Loucy (cell line): ENCODE results near the gene ATN1.

ENCODE experiments used
- H2AFZ ChIP-seq: fragments of 200-600 bp; sonication (generic); 2 replicates; pipeline ENCODE4 v1.6.0; 2016; ENCODE audit warnings: antibody characterized with exemption, mild to moderate bottlenecking, low read length, moderate library complexity
- H3F3A ChIP-seq: fragments of 200-600 bp; 2 replicates; pipeline ENCODE4 v1.6.0; 2016; ENCODE audit warnings: antibody characterized with exemption, low read depth, mild to moderate bottlenecking
- H3K27me3 ChIP-seq: fragments of 200-600 bp; sonication (generic); 2 replicates; pipeline ENCODE4 v1.6.1; 2014; ENCODE audit warnings: low read length, mild to moderate bottlenecking; ENCODE audit not compliant: insufficient read depth, poor library complexity, severe bottlenecking
- H3K36me3 ChIP-seq: fragments of 200-600 bp; sonication (generic); 2 replicates; pipeline ENCODE4 v1.6.1; 2016; ENCODE audit warnings: low read length; ENCODE audit not compliant: insufficient read depth
- H3K4me1 ChIP-seq: fragments of 200-600 bp; sonication (generic); 2 replicates; pipeline ENCODE4 v1.5.1; 2014; ENCODE audit warnings: low read length, mild to moderate bottlenecking; ENCODE audit not compliant: insufficient read depth, poor library complexity, severe bottlenecking
- H3K4me2 ChIP-seq: fragments of 200-600 bp; sonication (generic); 2 replicates; pipeline ENCODE4 v1.6.0; 2014; ENCODE audit warnings: antibody characterized with exemption, low read length, low read depth, mild to moderate bottlenecking; ENCODE audit not compliant: poor library complexity, severe bottlenecking
- H3K4me3 ChIP-seq: fragments of 200-600 bp; sonication (generic); 2 replicates; pipeline ENCODE4 v1.5.1; 2014; ENCODE audit warnings: low read length, mild to moderate bottlenecking, mixed read lengths; ENCODE audit not compliant: poor library complexity, severe bottlenecking
- H3K79me2 ChIP-seq: fragments of 200-600 bp; sonication (generic); 2 replicates; pipeline ENCODE4 v1.6.1; 2014; ENCODE audit warnings: low read length; ENCODE audit not compliant: insufficient read depth
- H3K9ac ChIP-seq: fragments of 200-600 bp; sonication (generic); 2 replicates; pipeline ENCODE4 v1.6.0; 2014; ENCODE audit warnings: mild to moderate bottlenecking, low read depth, low read length, moderate library complexity; ENCODE audit not compliant: poor library complexity, severe bottlenecking
- H3K9me2 ChIP-seq: fragments of 200-600 bp; sonication (generic); replicated peaks from 2 replicates; pipeline ENCODE4 v1.6.1; 2016; ENCODE audit warnings: low read depth, low read length, mixed read lengths
- H3K9me3 ChIP-seq: fragments of 200-600 bp; sonication (generic); 2 replicates; pipeline ENCODE4 v1.6.1; 2014; ENCODE audit warnings: mild to moderate bottlenecking, antibody characterized with exemption, low read length, low read depth; ENCODE audit not compliant: insufficient read depth
- H4K20me1 ChIP-seq: fragments of 200-600 bp; sonication (generic); 2 replicates; pipeline ENCODE4 v1.6.0; 2014; ENCODE audit warnings: antibody characterized with exemption, low read length, mild to moderate bottlenecking; ENCODE audit not compliant: insufficient read depth, poor library complexity, severe bottlenecking
- EZH2phosphoT487 ChIP-seq: fragments of 200-600 bp; IDR thresholded peaks from 2 replicates; pipeline ENCODE4 v1.6.1; 2018; ENCODE audit warnings: antibody characterized with exemption, mild to moderate bottlenecking, moderate library complexity, borderline replicate concordance
- TF ChIP-seq, protein P1 (sequence below): fragments of 200-600 bp; sonication (generic); conservative IDR thresholded peaks from 2 replicates; pipeline ENCODE4 v1.5.1; 2014; ENCODE audit warnings: mild to moderate bottlenecking, antibody characterized with exemption, low read length

The ATN1 gene

DNA sequence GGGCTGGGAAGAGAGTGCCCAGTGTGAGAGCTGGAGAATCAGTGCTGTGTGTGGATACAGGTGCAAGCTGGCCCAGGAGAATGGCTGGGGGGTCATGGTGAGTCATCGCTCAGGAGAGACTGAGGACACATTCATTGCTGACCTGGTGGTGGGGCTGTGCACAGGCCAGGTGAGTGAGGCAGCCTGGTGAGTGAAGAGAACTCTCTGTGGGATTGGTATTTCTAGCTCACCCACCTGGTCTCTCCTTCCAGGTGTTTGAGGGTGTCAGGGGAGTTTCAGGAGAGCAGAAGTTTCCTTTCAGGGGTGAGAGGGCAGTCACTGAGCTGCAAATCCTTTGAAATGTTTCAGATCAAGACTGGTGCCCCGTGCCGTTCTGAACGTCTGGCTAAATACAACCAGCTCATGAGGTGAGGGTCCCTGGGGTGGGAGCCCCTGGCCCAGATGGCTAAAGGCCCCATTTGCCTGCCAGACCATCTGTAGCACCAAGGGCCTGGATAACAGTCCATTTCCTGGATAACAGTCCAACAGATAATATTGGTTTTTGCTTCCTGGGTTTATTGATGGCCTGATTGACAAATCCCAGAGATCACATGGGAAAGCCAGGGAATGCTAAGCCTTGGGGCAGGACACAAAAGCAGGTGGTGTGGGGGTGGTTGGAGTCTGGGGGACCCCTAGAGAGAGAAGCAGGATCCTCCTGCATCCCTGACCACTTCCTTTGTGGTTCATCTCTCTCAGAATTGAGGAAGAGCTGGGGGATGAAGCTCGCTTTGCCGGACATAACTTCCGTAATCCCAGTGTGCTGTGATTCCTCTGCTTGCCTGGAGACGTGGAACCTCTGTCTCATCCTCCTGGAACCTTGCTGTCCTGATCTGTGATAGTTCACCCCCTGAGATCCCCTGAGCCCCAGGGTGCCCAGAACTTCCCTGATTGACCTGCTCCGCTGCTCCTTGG lies 5.5 kb upstream of the ATN1 start:
- Histone ChIP-seq H4K20me1 (peaks cover 1% of the 10 kb centered on the region), H2AFZ (no peak overlapping the region), H3K9ac (no peak overlapping the region), H3F3A (no peaks in the 10 kb centered on the region), H3K36me3 (peaks cover 24% of the 10 kb centered on the region; the same call in 1 of the 2 replicates), H3K9me3 (no peaks in the 10 kb centered on the region), H3K4me1 (peaks cover 36% of the 10 kb centered on the region), H3K4me3 (no peak overlapping the region), H3K79me2 (peaks cover 18% of the 10 kb centered on the region), H3K9me2 (no peaks in the 10 kb centered on the region), H3K4me2 (no peak overlapping the region), H3K27me3 (no peaks in the 10 kb centered on the region)
- TF ChIP-seq, protein P1, sequence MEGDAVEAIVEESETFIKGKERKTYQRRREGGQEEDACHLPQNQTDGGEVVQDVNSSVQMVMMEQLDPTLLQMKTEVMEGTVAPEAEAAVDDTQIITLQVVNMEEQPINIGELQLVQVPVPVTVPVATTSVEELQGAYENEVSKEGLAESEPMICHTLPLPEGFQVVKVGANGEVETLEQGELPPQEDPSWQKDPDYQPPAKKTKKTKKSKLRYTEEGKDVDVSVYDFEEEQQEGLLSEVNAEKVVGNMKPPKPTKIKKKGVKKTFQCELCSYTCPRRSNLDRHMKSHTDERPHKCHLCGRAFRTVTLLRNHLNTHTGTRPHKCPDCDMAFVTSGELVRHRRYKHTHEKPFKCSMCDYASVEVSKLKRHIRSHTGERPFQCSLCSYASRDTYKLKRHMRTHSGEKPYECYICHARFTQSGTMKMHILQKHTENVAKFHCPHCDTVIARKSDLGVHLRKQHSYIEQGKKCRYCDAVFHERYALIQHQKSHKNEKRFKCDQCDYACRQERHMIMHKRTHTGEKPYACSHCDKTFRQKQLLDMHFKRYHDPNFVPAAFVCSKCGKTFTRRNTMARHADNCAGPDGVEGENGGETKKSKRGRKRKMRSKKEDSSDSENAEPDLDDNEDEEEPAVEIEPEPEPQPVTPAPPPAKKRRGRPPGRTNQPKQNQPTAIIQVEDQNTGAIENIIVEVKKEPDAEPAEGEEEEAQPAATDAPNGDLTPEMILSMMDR = no peak
- no peak for TF ChIP-seq EZH2phosphoT487

DNA sequence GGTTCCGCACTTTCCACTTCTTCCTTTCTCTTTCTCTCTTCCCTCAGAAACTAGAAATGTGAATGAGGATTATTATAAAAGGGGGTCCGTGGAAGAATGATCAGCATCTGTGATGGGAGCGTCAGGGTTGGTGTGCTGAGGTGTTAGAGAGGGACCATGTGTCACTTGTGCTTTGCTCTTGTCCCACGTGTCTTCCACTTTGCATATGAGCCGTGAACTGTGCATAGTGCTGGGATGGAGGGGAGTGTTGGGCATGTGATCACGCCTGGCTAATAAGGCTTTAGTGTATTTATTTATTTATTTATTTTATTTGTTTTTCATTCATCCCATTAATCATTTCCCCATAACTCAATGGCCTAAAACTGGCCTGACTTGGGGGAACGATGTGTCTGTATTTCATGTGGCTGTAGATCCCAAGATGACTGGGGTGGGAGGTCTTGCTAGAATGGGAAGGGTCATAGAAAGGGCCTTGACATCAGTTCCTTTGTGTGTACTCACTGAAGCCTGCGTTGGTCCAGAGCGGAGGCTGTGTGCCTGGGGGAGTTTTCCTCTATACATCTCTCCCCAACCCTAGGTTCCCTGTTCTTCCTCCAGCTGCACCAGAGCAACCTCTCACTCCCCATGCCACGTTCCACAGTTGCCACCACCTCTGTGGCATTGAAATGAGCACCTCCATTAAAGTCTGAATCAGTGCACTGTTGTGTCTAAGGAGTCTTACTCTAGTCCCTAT lies 4.6 kb upstream of the ATN1 start:
- no peak overlapping the region for H3K4me2 ChIP-seq
- no peaks in the 10 kb centered on the region for H3K9me3 ChIP-seq
- H4K20me1 ChIP-seq = no peaks in the 10 kb centered on the region
- H3K4me1 ChIP-seq = peaks cover 38% of the 10 kb centered on the region
- H3F3A ChIP-seq = no peaks in the 10 kb centered on the region
- no peak overlapping the region for H3K4me3 ChIP-seq
- peaks cover 23% of the 10 kb centered on the region for H3K79me2 ChIP-seq
- H3K9ac ChIP-seq = no peak overlapping the region
- peaks cover 21% of the 10 kb centered on the region; the same call in 1 of the 2 replicates for H3K36me3 ChIP-seq
- TF ChIP-seq EZH2phosphoT487 = no peak
- TF ChIP-seq, protein P1 = no peak
- no peak overlapping the region for H2AFZ ChIP-seq
- no peaks in the 10 kb centered on the region for H3K27me3 ChIP-seq
- no peaks in the 10 kb centered on the region for H3K9me2 ChIP-seq

DNA sequence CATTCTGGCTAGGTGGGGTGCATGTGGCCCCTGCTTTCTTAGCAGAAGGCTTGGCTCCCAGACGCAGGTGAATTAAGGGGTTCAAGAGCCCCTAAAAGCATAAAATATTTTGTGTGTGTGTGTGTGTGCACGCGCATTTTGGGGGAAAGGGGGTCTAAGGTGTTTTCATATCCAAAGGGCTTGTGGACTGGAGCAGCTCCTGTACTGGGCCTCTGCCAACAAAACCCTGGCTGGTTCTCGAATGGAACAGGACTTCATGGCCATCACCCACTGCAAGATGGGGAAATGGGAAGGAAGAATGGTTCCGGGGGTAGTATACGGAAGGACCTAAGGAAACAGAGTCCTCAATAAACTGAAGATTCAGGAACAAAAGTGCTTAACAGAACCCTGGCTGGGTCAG lies 3.9 kb upstream of the ATN1 start:
- Histone ChIP-seq H3K9me2 (no peaks in the 10 kb centered on the region), H3K79me2 (peaks cover 30% of the 10 kb centered on the region), H3K9ac (no peak overlapping the region), H4K20me1 (peaks cover 3% of the 10 kb centered on the region), H3K4me3 (no peak overlapping the region), H3K4me1 (peaks cover 43% of the 10 kb centered on the region), H2AFZ (no peak overlapping the region), H3K27me3 (no peaks in the 10 kb centered on the region), H3K9me3 (no peaks in the 10 kb centered on the region), H3K36me3 (peaks cover 21% of the 10 kb centered on the region; the same call in 1 of the 2 replicates), H3K4me2 (no peak overlapping the region), H3F3A (no peaks in the 10 kb centered on the region)
- TF ChIP-seq, protein P1 = no peak
- TF ChIP-seq EZH2phosphoT487 = no peak
